Liver (tissue), 3 donors: Measurements from ENCODE around the gene CPN1.

Experiments used
- EGR1 ChIP-seq, 2 donors: IDR thresholded peaks; 2 replicates each; pipeline ENCODE4 v1.6.1; 2016 to 2018; ENCODE audit warnings: antibody characterized with exemption in 2 of 2, low read depth in 2 of 2
- SP1 ChIP-seq: IDR thresholded peaks from 2 replicates; pipeline ENCODE4 v1.6.1; 2018; ENCODE audit warnings: antibody characterized with exemption, mild to moderate bottlenecking
- TAF1 ChIP-seq: conservative IDR thresholded peaks from 2 replicates; pipeline ENCODE4 v1.6.1; 2016; ENCODE audit warnings: antibody characterized with exemption, mild to moderate bottlenecking
- YY1 ChIP-seq: IDR thresholded peaks from 2 replicates; pipeline ENCODE4 v1.6.1; 2016; ENCODE audit warnings: antibody characterized with exemption, mild to moderate bottlenecking
- TF ChIP-seq, protein P1 (sequence below): fragments of 150-350 bp; IDR thresholded peaks from 2 replicates; pipeline ENCODE4 v1.5.1; 2017; ENCODE audit warnings: improper control_type of control experiment, low read depth, low read length; ENCODE audit not compliant: missing input control
- donor health status: healthy.
- donor health status: healthy.

DNA sequence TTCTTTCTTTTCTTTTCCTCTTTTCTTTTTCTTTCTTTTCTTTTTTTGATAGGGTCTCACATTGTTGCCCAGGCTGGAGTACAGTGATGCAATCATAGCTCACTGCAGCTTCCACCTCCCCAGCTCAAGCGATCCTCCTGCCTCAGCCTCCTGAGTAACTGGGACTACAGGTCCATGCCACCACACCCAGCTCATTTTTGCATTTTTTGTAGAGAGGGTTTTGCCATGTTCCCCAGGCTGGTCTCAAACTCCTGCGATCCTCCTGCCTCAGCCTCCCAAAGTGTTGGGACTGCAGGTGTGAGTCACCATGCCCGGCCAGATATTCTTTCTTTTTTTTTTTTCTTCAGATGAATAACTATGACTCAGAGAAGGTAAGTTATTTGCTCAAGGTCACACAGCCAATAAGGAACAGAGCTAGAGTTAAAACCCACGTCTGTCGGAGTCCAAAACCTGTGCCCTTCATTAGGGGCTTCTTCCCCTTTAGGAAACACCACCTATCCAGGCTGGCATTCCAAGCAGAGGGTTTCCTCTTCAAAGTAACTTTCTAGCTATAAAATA, 43.8 kb downstream of the CPN1 start:
- TF ChIP-seq SP1 (no peak), TAF1 (no peak), YY1 (no peak), EGR1 (IDR thresholded peaks at IDR 0.05; ENCODE audit: low read depth in 2 of 2) (no peak)
- TF ChIP-seq, protein P1, sequence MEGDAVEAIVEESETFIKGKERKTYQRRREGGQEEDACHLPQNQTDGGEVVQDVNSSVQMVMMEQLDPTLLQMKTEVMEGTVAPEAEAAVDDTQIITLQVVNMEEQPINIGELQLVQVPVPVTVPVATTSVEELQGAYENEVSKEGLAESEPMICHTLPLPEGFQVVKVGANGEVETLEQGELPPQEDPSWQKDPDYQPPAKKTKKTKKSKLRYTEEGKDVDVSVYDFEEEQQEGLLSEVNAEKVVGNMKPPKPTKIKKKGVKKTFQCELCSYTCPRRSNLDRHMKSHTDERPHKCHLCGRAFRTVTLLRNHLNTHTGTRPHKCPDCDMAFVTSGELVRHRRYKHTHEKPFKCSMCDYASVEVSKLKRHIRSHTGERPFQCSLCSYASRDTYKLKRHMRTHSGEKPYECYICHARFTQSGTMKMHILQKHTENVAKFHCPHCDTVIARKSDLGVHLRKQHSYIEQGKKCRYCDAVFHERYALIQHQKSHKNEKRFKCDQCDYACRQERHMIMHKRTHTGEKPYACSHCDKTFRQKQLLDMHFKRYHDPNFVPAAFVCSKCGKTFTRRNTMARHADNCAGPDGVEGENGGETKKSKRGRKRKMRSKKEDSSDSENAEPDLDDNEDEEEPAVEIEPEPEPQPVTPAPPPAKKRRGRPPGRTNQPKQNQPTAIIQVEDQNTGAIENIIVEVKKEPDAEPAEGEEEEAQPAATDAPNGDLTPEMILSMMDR: no peak
